ENCODE data around the gene MVB12B.

Gene MVB12B

GRCh38 chr9:126318858-126319257 lies 7.8 kb upstream of the MVB12B start:
- Histone ChIP-seq H3K4me2 (ENCODE audit: low read depth, low read length, poor library complexity, severe bottlenecking) (no peak overlapping the region), H3K9ac (ENCODE audit: low read length) (no peak overlapping the region), H3K4me3 (ENCODE audit: insufficient read depth, low read length, poor library complexity, severe bottlenecking) (no peak overlapping the region), H3K9me2 (replicated peaks; ENCODE audit: insufficient read depth, low read length) (no peaks in the 10 kb centered on the region), H3K27me3 (ENCODE audit: low read length) (no peaks in the 10 kb centered on the region), H3K9me3 (ENCODE audit: insufficient read depth, low read length) (no peaks in the 10 kb centered on the region), H3F3A (ENCODE audit: insufficient read depth) (no peaks in the 10 kb centered on the region), H3K27ac (ENCODE audit: low read depth, low read length) (no peak overlapping the region), H3K79me2 (ENCODE audit: insufficient read depth, low read length) (no peaks in the 10 kb centered on the region), H2AFZ (ENCODE audit: low read depth, low read length, severe bottlenecking) (no peak overlapping the region), H4K20me1 (ENCODE audit: low read depth, low read length) (no peaks in the 10 kb centered on the region), H3K36me3 (ENCODE audit: low read length) (no peaks in the 10 kb centered on the region)
- TF ChIP-seq EZH2phosphoT487 (conservative IDR thresholded peaks at IDR 0.05; ENCODE audit: low read length) (no peak), CTCF (IDR thresholded peaks at IDR 0.05; ENCODE audit: insufficient read depth, low read length, poor library complexity, severe bottlenecking) (no peak)

- no peak overlapping the region for H3K9ac ChIP-seq (ENCODE audit: low read length)
- H3K9me2 ChIP-seq (replicated peaks; ENCODE audit: insufficient read depth, low read length) = no peaks in the 10 kb centered on the region
- no peaks in the 10 kb centered on the region for H3F3A ChIP-seq (ENCODE audit: insufficient read depth)
- TF ChIP-seq EZH2phosphoT487 (conservative IDR thresholded peaks at IDR 0.05; ENCODE audit: low read length) (no peak), CTCF (IDR thresholded peaks at IDR 0.05; ENCODE audit: insufficient read depth, low read length, poor library complexity, severe bottlenecking) (no peak)
- H2AFZ ChIP-seq (ENCODE audit: low read depth, low read length, severe bottlenecking) = no peak overlapping the region
- no peak overlapping the region for H3K4me2 ChIP-seq (ENCODE audit: low read depth, low read length, poor library complexity, severe bottlenecking)
- H3K27ac ChIP-seq (ENCODE audit: low read depth, low read length) = no peak overlapping the region
- H3K36me3 ChIP-seq (ENCODE audit: low read length) = no peaks in the 10 kb centered on the region
- no peaks in the 10 kb centered on the region for H4K20me1 ChIP-seq (ENCODE audit: low read depth, low read length)
- H3K9me3 ChIP-seq (ENCODE audit: insufficient read depth, low read length) = no peaks in the 10 kb centered on the region
- H3K27me3 ChIP-seq (ENCODE audit: low read length) = 0 out of 2 replicates have a peak, but pooled peaks cover 4% of the 10 kb centered on the region
- no peak overlapping the region for H3K4me3 ChIP-seq (ENCODE audit: insufficient read depth, low read length, poor library complexity, severe bottlenecking)
- no peaks in the 10 kb centered on the region for H3K79me2 ChIP-seq (ENCODE audit: insufficient read depth, low read length)
Observed at GRCh38 chr9:126319671-126320070, 7.0 kb upstream of the MVB12B start.

- H3K9ac ChIP-seq (ENCODE audit: low read length) = no peak overlapping the region
- TF ChIP-seq EZH2phosphoT487 (conservative IDR thresholded peaks at IDR 0.05; ENCODE audit: low read length) (no peak), CTCF (IDR thresholded peaks at IDR 0.05; ENCODE audit: insufficient read depth, low read length, poor library complexity, severe bottlenecking) (no peak)
- H2AFZ ChIP-seq (ENCODE audit: low read depth, low read length, severe bottlenecking) = no peak overlapping the region
- no peaks in the 10 kb centered on the region for H4K20me1 ChIP-seq (ENCODE audit: low read depth, low read length)
- no peaks in the 10 kb centered on the region for H3K9me2 ChIP-seq (replicated peaks; ENCODE audit: insufficient read depth, low read length)
- no peaks in the 10 kb centered on the region for H3K79me2 ChIP-seq (ENCODE audit: insufficient read depth, low read length)
- no peaks in the 10 kb centered on the region for H3K36me3 ChIP-seq (ENCODE audit: low read length)
- H3K4me2 ChIP-seq (ENCODE audit: low read depth, low read length, poor library complexity, severe bottlenecking) = no peak overlapping the region
- H3K27ac ChIP-seq (ENCODE audit: low read depth, low read length) = no peak overlapping the region
- no peaks in the 10 kb centered on the region for H3K9me3 ChIP-seq (ENCODE audit: insufficient read depth, low read length)
- H3K27me3 ChIP-seq (ENCODE audit: low read length) = 0 out of 2 replicates have a peak, but pooled peaks cover 4% of the 10 kb centered on the region
- no peaks in the 10 kb centered on the region for H3F3A ChIP-seq (ENCODE audit: insufficient read depth)
- H3K4me3 ChIP-seq (ENCODE audit: insufficient read depth, low read length, poor library complexity, severe bottlenecking) = no peak overlapping the region
Observed at GRCh38 chr9:126320158-126320922, 6.3 kb upstream of the MVB12B start.

Measured in SU-DHL-6 (cell line).